Neural progenitor cell (in vitro differentiated cells): ENCODE results near the gene UGT1A3.

Source experiments
- EZH2 ChIP-seq: fragments of 200-600 bp; sonication (generic); IDR thresholded peaks from 2 replicates; pipeline ENCODE4 v1.6.1; 2017; ENCODE audit warnings: antibody characterized with exemption, mild to moderate bottlenecking, moderate library complexity
- EZH2phosphoT487 ChIP-seq: fragments of 200-600 bp; sonication (generic); IDR thresholded peaks from 2 replicates; pipeline ENCODE4 v1.6.1; 2017; ENCODE audit warnings: antibody characterized with exemption
- TF ChIP-seq, protein P1 (sequence below): fragments of 200-600 bp; sonication (generic); IDR thresholded peaks from 2 replicates; pipeline ENCODE4 v1.5.1; 2017; ENCODE audit warnings: antibody characterized with exemption, mild to moderate bottlenecking

DNA sequence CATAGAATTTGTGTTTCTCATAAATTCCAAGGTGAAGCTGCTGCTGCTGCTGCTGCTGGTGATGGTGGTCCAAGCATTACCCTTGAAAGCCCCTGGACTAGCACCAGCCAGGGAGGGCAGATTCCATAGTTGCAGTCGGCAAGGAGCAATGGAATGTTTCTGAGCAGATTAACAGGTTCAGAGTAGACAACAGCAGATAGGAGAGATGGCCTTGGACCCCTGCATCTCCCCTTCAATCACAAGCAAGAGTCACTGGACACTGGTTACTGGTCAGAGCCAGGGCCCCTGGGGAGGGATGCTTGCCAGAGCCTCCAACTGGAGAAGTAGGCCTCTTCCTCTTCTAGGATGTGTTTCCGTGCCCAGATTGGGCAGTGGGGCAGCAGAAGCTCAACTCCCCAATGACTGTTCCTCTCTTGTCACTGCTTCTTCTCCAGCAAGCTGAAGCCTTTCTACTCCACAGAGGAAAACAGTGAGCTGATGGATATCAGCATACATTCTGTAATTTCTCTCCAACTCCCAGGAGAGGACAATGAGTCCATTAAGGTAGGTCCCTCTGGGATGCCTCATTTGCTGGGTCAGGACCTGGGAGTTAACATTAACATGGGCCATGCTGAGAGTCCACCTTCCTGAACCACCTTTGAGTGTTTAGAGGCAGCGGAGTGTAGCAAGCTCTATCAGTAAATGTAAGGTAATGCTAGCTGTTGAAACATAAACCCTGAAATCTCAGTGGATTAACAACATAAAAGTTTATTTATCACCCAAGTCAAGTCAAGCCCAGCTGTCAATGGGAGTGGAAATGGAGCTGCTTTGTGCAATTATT is 84.6 kb downstream of the UGT1A3 start:
- TF ChIP-seq, protein P1, sequence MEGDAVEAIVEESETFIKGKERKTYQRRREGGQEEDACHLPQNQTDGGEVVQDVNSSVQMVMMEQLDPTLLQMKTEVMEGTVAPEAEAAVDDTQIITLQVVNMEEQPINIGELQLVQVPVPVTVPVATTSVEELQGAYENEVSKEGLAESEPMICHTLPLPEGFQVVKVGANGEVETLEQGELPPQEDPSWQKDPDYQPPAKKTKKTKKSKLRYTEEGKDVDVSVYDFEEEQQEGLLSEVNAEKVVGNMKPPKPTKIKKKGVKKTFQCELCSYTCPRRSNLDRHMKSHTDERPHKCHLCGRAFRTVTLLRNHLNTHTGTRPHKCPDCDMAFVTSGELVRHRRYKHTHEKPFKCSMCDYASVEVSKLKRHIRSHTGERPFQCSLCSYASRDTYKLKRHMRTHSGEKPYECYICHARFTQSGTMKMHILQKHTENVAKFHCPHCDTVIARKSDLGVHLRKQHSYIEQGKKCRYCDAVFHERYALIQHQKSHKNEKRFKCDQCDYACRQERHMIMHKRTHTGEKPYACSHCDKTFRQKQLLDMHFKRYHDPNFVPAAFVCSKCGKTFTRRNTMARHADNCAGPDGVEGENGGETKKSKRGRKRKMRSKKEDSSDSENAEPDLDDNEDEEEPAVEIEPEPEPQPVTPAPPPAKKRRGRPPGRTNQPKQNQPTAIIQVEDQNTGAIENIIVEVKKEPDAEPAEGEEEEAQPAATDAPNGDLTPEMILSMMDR, result no peak
- TF ChIP-seq EZH2phosphoT487 (no peak), EZH2 (no peak)
